HCT116 (cell line): ENCODE results near the gene PBX1. TPM values are rescaled to one million over a fixed set of nuclear protein-coding genes. Genes with fewer than 3 reads are reported as not detected.

Experiments used
- ATAC-seq: fragments of 200-7000 bp; cut with Tn5 transposase; 2 replicates; pipeline ENCODE4 v1.9.1; 2020; ENCODE audit warnings: mild to moderate bottlenecking, moderate library complexity
- BruUV-seq: library from RNA; stranded (reverse); fragments of 400-500 nt; replicated peaks from 2 replicates; lab custom pipeline; 2021; lab: Mats Ljungman, UMichigan
- CTCF ChIA-PET: fragments of 300-600 bp; sonication (Branson Sonifier 250); formaldehyde crosslinking; loops from one replicate; lab custom pipeline; 2021; ENCODE audit warnings: antibody characterized with exemption; lab: Charles Lee
- POLR2A ChIA-PET: fragments of 300-600, 350-600 bp; sonication (Branson Sonifier 250); formaldehyde crosslinking; loops from one replicate; lab custom pipeline; 2021; ENCODE audit warnings: antibody characterized with exemption; lab: Charles Lee
- RAD21 ChIA-PET, 2 experiments: fragments of 300-600 bp; sonication (Branson Sonifier 250); formaldehyde crosslinking; loops; one replicate each; lab custom pipeline; 2023; ENCODE audit warnings: low total read pairs in 2 of 2; ENCODE audit not compliant: uncharacterized antibody in 2 of 2, unreplicated experiment in 2 of 2, low non-redundant PET in 1 of 2; lab: Charles Lee
- DNase-seq: peaks from one replicate; pipeline ENCODE4 v3.0.0-alpha.2; 2010; ENCODE audit warnings: low read depth, low spot score
- H2AFZ ChIP-seq: fragments of 200-600 bp; shearing (Covaris generic), sonication (generic); 2 replicates; pipeline ENCODE4 v1.6.1; 2017; ENCODE audit warnings: low read depth, mixed run types, mixed read lengths, antibody characterized with exemption, low read length; ENCODE audit not compliant: poor library complexity, severe bottlenecking
- H3K27ac ChIP-seq: 2 replicates; pipeline ENCODE4 v1.5.1; 2012; ENCODE audit warnings: low read depth, low read length
- H3K27me3 ChIP-seq: fragments of 200-600 bp; sonication (generic); 2 replicates; pipeline ENCODE4 v1.6.1; 2016; ENCODE audit warnings: mixed run types, low read length, mixed read lengths; ENCODE audit not compliant: insufficient read depth
- H3K36me3 ChIP-seq, 2 experiments: fragments of 200-500 bp in 1 of 2; fragments of 200-600 bp in 1 of 2; sonication (Bioruptor generic) in 1 of 2; sonication (generic) in 1 of 2; 2 replicates each; pipeline versions ENCODE4 v1.5.1 to v1.6.1; 2014 to 2016; ENCODE audit warnings: low read length in 2 of 2, inconsistent platforms in 1 of 2, mixed read lengths in 1 of 2, mixed run types in 1 of 2; ENCODE audit not compliant: insufficient read depth in 2 of 2, control insufficient read depth in 1 of 2
- H3K4me1 ChIP-seq, 2 experiments: fragments of 200-600 bp in 1 of 2; sonication (generic) in 1 of 2; 2 replicates each; pipeline versions ENCODE4 v1.5.1 to v1.6.1; 2012 to 2017; ENCODE audit warnings: low read length in 2 of 2, inconsistent platforms in 1 of 2, mild to moderate bottlenecking in 1 of 2, mixed read lengths in 1 of 2, mixed run types in 1 of 2, moderate library complexity in 1 of 2; ENCODE audit not compliant: insufficient read depth in 2 of 2, control insufficient read depth in 1 of 2
- H3K4me2 ChIP-seq: fragments of 200-600 bp; sonication (generic); 2 replicates; pipeline ENCODE4 v1.6.1; 2017; ENCODE audit warnings: mixed run types, low read length, mixed read lengths
- H3K4me3 ChIP-seq, 2 experiments: fragments of 200-600 bp in 1 of 2; sonication (generic) in 1 of 2; replicated peaks in 1 of 2; 2 replicates each; pipeline ENCODE4 v1.5.1; 2011 to 2016; ENCODE audit warnings: low read length in 2 of 2, control low read depth in 1 of 2, low read depth in 1 of 2, mild to moderate bottlenecking in 1 of 2, mixed read lengths in 1 of 2, mixed run types in 1 of 2
- H3K79me2 ChIP-seq: fragments of 200-600 bp; sonication (generic); 2 replicates; pipeline ENCODE4 v1.6.1; 2017; ENCODE audit warnings: mild to moderate bottlenecking, mixed run types, low read length, moderate library complexity, mixed read lengths; ENCODE audit not compliant: insufficient read depth
- H3K9ac ChIP-seq: fragments of 200-600 bp; sonication (generic); 2 replicates; pipeline ENCODE4 v1.6.1; 2016; ENCODE audit warnings: low read length, mixed read lengths
- H3K9me2 ChIP-seq: fragments of 200-600 bp; sonication (generic), shearing (Covaris generic); 2 replicates; pipeline ENCODE4 v1.6.1; 2017; ENCODE audit warnings: mixed run types, mild to moderate bottlenecking, moderate library complexity; ENCODE audit not compliant: insufficient read depth
- H3K9me3 ChIP-seq, 2 experiments: fragments of 200-500 bp in 1 of 2; fragments of 200-600 bp in 1 of 2; sonication (Bioruptor generic) in 1 of 2; sonication (generic) in 1 of 2; 2 replicates each; pipeline ENCODE4 v1.6.1; 2014 to 2017; ENCODE audit warnings: low read length in 2 of 2, mixed read lengths in 2 of 2, inconsistent platforms in 1 of 2, low read depth in 1 of 2, mild to moderate bottlenecking in 1 of 2, mixed run types in 1 of 2, moderate library complexity in 1 of 2; ENCODE audit not compliant: control insufficient read depth in 1 of 2, insufficient read depth in 1 of 2
- H4K20me1 ChIP-seq: fragments of 200-600 bp; sonication (generic), shearing (Covaris generic); 2 replicates; pipeline ENCODE4 v1.6.1; 2017; ENCODE audit warnings: mixed run types, mild to moderate bottlenecking, moderate library complexity; ENCODE audit not compliant: insufficient read depth
- CBX3 ChIP-seq: IDR thresholded peaks from 2 replicates; pipeline ENCODE4 v1.6.1; 2012; ENCODE audit warnings: low read depth
- CEBPB ChIP-seq: IDR thresholded peaks from 2 replicates; pipeline ENCODE4 v1.6.1; 2012; ENCODE audit warnings: low read depth
- CTCF ChIP-seq, 3 experiments: fragments of 200-600 bp in 1 of 3; sonication (generic) in 1 of 3; IDR thresholded peaks in 2 of 3; conservative IDR thresholded peaks in 1 of 3; 2 replicates each; pipeline ENCODE4 v1.5.1; 2012 to 2017; ENCODE audit warnings: low read depth in 2 of 3, low read length in 2 of 3, antibody characterized with exemption in 1 of 3, borderline replicate concordance in 1 of 3, control low read depth in 1 of 3, mild to moderate bottlenecking in 1 of 3, mixed read lengths in 1 of 3, mixed run types in 1 of 3, moderate library complexity in 1 of 3; ENCODE audit not compliant: insufficient read depth in 1 of 3
- ELF1 ChIP-seq: IDR thresholded peaks from 2 replicates; pipeline ENCODE4 v1.6.1; 2012; ENCODE audit warnings: low read depth, borderline replicate concordance
- EZH2 ChIP-seq: fragments of 200-600 bp; sonication (generic); IDR thresholded peaks from 2 replicates; pipeline ENCODE4 v1.6.1; 2017; ENCODE audit warnings: antibody characterized with exemption, mixed run types
- RAD21 ChIP-seq: IDR thresholded peaks from 2 replicates; pipeline ENCODE4 v1.6.1; 2012; ENCODE audit warnings: low read depth, mild to moderate bottlenecking
- SP1 ChIP-seq: IDR thresholded peaks from 2 replicates; pipeline ENCODE4 v1.6.1; 2012; ENCODE audit warnings: low read depth
- ZFX ChIP-seq: fragments of 450-650 bp; IDR thresholded peaks from 2 replicates; pipeline ENCODE4 v1.6.1; 2017
- intact Hi-C: fragments of 100-400 bp; cut with micrococcal nuclease; formaldehyde crosslinking; loops from 2 replicates; pipeline ENCODE4 v1.10.0; 2022
- total RNA-seq: library from RNA; stranded (reverse); gene quantifications from one replicate; pipeline ENCODE4 v1.2.1, GENCODE V29; 2021; ENCODE audit not compliant: unreplicated experiment

The PBX1 gene
- total RNA-seq, 1 experiment from 2014 or later, result 29.6 TPM

GRCh38 chr1:164708596-164708995, 149.6 kb downstream of the PBX1 start (continued):
- TF ChIP-seq ELF1 (no peak), CBX3 (no peak), ZFX (no peak), RAD21 (no peak)

- Histone ChIP-seq H3K4me3 (no peak overlapping the region), H3K9ac (no peak overlapping the region), H3K27me3 (no peaks in the 10 kb centered on the region), H4K20me1 (no peaks in the 10 kb centered on the region), H3K4me1 (peaks cover 8 to 24% of the 10 kb centered on the region in 2 experiments; a peak in 3 of 4 replicates), H3K79me2 (no peaks in the 10 kb centered on the region)
- DNase-seq (no peak), ATAC-seq (no peak)
- CTCF ChIA-PET, result no interaction called here
- no TSS peak for BruUV-seq
- RAD21 ChIA-PET, result no interaction called here
- no peak for TF ChIP-seq ELF1
- no peak for TF ChIP-seq CTCF (IDR thresholded peaks at IDR 0.05 in 2 of 3, conservative IDR thresholded peaks at IDR 0.05 in 1 of 3; ENCODE audit: borderline replicate concordance in 1 of 3, insufficient read depth in 1 of 3, low read depth in 2 of 3, low read length in 2 of 3)
- no peak for TF ChIP-seq EZH2
- no peak for TF ChIP-seq CEBPB
- no peak for TF ChIP-seq SP1
- TF ChIP-seq, all 23 proteins: peak for 0
- H3K4me2 ChIP-seq, result no peak overlapping the region
- H3K9me2 ChIP-seq, result no peaks in the 10 kb centered on the region
- no peaks in the 10 kb centered on the region for H3K36me3 ChIP-seq
- intact Hi-C loops, result no loop called here
- POLR2A ChIA-PET, result no interaction called here
- H3K27ac ChIP-seq, result no peak overlapping the region
- no peak overlapping the region for H2AFZ ChIP-seq
- H3K9me3 ChIP-seq, result no peaks in the 10 kb centered on the region
Measured at GRCh38 chr1:164709126-164709525, 150.1 kb downstream of the PBX1 start.
